Renal cortical epithelial cell (primary cell): ENCODE data around the gene TBC1D22A. TPM values are rescaled to one million over a fixed set of nuclear protein-coding genes. Genes with fewer than 3 reads are reported as not detected.
"Not testable (repeated sequence)": the region's sequence is repeated elsewhere in the genome, so short reads cannot be mapped to it uniquely, and the experiment has no call there.

ENCODE experiments used
- DNase-seq: peaks from one replicate; pipeline ENCODE4 v3.0.0-alpha.2; 2011; ENCODE audit warnings: low read depth
- total RNA-seq: library from RNA; depleted of rRNA; stranded (reverse); fragments of >200 nt; gene quantifications from 2 replicates; pipeline ENCODE4 v1.2.3, GENCODE V29; 2014

The TBC1D22A gene
- total RNA-seq, 1 donor from 2014 or later, result 20.0 TPM

- DNase-seq, result peak; percentile 41
These were observed 338.3 kb downstream of the TBC1D22A start for GRCh38 chr22:47100646-47101200.

- DNase-seq, result no peak
These were observed 339.0 kb downstream of the TBC1D22A start for GRCh38 chr22:47101321-47101885.

- no peak for DNase-seq
These were observed 339.6 kb downstream of the TBC1D22A start for GRCh38 chr22:47102081-47102480.

GRCh38 chr22:47102648-47103047 lies 340.2 kb downstream of the TBC1D22A start:
- DNase-seq, result peak; percentile 85

- DNase-seq, result no peak
These were observed 342.6 kb downstream of the TBC1D22A start for GRCh38 chr22:47105085-47105484.

GRCh38 chr22:47106806-47107205 lies 344.4 kb downstream of the TBC1D22A start:
- no peak for DNase-seq

- DNase-seq, result peak; percentile 72
These were observed 345.0 kb downstream of the TBC1D22A start for GRCh38 chr22:47107431-47107830.

GRCh38 chr22:47110817-47111443 lies 348.5 kb downstream of the TBC1D22A start:
- DNase-seq, result no peak

- no peak for DNase-seq
These were observed 349.5 kb downstream of the TBC1D22A start for GRCh38 chr22:47111626-47112581.

- DNase-seq, result no peak
These were observed 350.1 kb downstream of the TBC1D22A start for GRCh38 chr22:47112582-47112965.

- DNase-seq, result no peak
These were observed 350.8 kb downstream of the TBC1D22A start for GRCh38 chr22:47112994-47113852.

GRCh38 chr22:47113853-47114415 lies 351.5 kb downstream of the TBC1D22A start:
- DNase-seq, result no peak

GRCh38 chr22:47114813-47115517 lies 352.5 kb downstream of the TBC1D22A start:
- no peak for DNase-seq

GRCh38 chr22:47115518-47115890 lies 353.1 kb downstream of the TBC1D22A start:
- DNase-seq, result no peak

- no peak for DNase-seq
These were observed 353.5 kb downstream of the TBC1D22A start for GRCh38 chr22:47115921-47116320.

GRCh38 chr22:47116426-47117341 lies 354.2 kb downstream of the TBC1D22A start:
- no peak for DNase-seq

GRCh38 chr22:47117442-47117841 lies 355.0 kb downstream of the TBC1D22A start:
- DNase-seq, result not testable (repeated sequence)

GRCh38 chr22:47119181-47119580 lies 356.7 kb downstream of the TBC1D22A start:
- no peak for DNase-seq

- DNase-seq, result peak; percentile 13
These were observed 357.9 kb downstream of the TBC1D22A start for GRCh38 chr22:47120399-47120798.
